ENCODE results near the gene DPP6. TPM values are rescaled to one million over a fixed set of nuclear protein-coding genes. Genes with fewer than 3 reads are reported as not detected.

The DPP6 gene
- polyA plus RNA-seq, 2 of the 4 experiments (the other 2 are of a cell fraction), result not detected

DNA sequence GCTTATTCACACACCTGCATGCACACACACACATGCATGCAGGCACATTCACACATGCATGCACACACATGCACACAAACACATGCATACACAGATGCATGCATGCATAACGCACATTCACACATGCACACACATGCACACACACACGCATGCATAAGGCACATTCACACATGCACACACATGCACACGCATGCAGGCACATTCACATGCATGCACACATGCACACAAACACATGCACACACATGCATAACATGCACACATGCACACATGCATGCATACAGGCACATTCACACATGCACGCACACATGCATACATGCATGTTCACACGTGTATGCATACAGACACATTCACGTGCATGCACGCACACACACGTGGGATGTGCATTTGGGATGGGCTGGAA lies 784.9 kb downstream of the DPP6 start:
- WGBS (ENCODE audit: missing lambda C conversion rate), result 60% methylated on average over 8 of the region's 8 CpGs
- ATAC-seq (no peak), DNase-seq (ENCODE audit: low read depth in 1 of 2, low spot score in 1 of 2) (no peak), FAIRE-seq (no peak)
- Histone ChIP-seq H3K9me3 (no peaks in the 10 kb centered on the region), H3K4me3 (no peak overlapping the region), H3K27ac (no peak overlapping the region), H3K4me1 (no peaks in the 10 kb centered on the region), H3K4me2 (no peak overlapping the region)
- POLR2A ChIA-PET, result no interaction called here
- TF ChIP-seq TFCP2L1 (CRISPR knock-in tag; IDR thresholded peaks at IDR 0.05) (no peak), CBX8 (IDR thresholded peaks at IDR 0.05) (no peak), RAD21 (conservative IDR thresholded peaks at IDR 0.05 in 1 of 2, IDR thresholded peaks at IDR 0.05 in 1 of 2) (no peak), TP53 (CRISPR knock-in tag; IDR thresholded peaks at IDR 0.05) (no peak), GATA3 (IDR thresholded peaks at IDR 0.05; ENCODE audit: borderline replicate concordance) (no peak)
- CTCF ChIA-PET, result no interaction called here

DNA sequence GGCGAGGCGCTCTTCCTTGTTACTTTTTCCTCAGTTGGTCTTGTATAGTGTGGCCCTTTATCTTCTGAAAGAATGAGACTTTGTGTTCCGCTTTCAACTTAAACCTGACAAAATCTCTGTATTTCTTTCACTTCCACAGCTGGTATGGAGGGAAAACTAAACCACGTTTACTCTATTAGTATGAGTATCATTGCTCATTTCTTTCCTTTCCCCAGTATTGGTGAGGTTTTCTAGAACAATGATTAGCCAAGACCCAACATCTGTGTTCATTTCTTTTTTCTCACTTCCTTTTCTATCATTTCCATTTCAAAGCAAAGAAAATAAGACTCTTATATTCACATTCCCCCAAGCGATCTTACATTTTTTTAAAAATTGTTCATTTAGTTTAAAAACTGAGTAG lies 785.4 kb downstream of the DPP6 start:
- H3K4me3 ChIP-seq, result no peak overlapping the region
- no peak for FAIRE-seq
- ChIA-PET CTCF (no interaction called here), POLR2A (no interaction called here)
- H3K4me2 ChIP-seq, result no peak overlapping the region
- WGBS (ENCODE audit: missing lambda C conversion rate), result 27% methylated on average over 5 of the region's 5 CpGs
- DNase-seq (ENCODE audit: low read depth in 1 of 2, low spot score in 1 of 2), result no peak
- TF ChIP-seq BHLHE40 (IDR thresholded peaks at IDR 0.05; ENCODE audit: low read depth, low read length) (no peak), HOXA7 (CRISPR knock-in tag; IDR thresholded peaks at IDR 0.05) (no peak), ZSCAN20 (CRISPR knock-in tag; IDR thresholded peaks at IDR 0.05) (no peak), NR3C1 (IDR thresholded peaks at IDR 0.05) (no peak), KDM5A (IDR thresholded peaks at IDR 0.05) (no peak), MAFK (IDR thresholded peaks at IDR 0.05; ENCODE audit: partially characterized antibody) (no peak), PHF8 (IDR thresholded peaks at IDR 0.05; ENCODE audit: borderline replicate concordance, low read depth) (no peak)
- TF ChIP-seq, protein P1, sequence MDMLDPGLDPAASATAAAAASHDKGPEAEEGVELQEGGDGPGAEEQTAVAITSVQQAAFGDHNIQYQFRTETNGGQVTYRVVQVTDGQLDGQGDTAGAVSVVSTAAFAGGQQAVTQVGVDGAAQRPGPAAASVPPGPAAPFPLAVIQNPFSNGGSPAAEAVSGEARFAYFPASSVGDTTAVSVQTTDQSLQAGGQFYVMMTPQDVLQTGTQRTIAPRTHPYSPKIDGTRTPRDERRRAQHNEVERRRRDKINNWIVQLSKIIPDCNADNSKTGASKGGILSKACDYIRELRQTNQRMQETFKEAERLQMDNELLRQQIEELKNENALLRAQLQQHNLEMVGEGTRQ (IDR thresholded peaks at IDR 0.05), result no peak
- TF ChIP-seq, protein P2, sequence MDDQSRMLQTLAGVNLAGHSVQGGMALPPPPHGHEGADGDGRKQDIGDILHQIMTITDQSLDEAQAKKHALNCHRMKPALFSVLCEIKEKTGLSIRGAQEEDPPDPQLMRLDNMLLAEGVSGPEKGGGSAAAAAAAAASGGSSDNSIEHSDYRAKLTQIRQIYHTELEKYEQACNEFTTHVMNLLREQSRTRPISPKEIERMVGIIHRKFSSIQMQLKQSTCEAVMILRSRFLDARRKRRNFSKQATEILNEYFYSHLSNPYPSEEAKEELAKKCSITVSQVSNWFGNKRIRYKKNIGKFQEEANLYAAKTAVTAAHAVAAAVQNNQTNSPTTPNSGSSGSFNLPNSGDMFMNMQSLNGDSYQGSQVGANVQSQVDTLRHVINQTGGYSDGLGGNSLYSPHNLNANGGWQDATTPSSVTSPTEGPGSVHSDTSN (IDR thresholded peaks at IDR 0.05), result no peak
- TF ChIP-seq, protein P3, sequence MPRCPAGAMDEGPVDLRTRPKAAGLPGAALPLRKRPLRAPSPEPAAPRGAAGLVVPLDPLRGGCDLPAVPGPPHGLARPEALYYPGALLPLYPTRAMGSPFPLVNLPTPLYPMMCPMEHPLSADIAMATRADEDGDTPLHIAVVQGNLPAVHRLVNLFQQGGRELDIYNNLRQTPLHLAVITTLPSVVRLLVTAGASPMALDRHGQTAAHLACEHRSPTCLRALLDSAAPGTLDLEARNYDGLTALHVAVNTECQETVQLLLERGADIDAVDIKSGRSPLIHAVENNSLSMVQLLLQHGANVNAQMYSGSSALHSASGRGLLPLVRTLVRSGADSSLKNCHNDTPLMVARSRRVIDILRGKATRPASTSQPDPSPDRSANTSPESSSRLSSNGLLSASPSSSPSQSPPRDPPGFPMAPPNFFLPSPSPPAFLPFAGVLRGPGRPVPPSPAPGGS (IDR thresholded peaks at IDR 0.05), result no peak
- ATAC-seq, result no peak
- H3K27ac ChIP-seq, result no peak overlapping the region
- H3K4me1 ChIP-seq, result no peaks in the 10 kb centered on the region
- no peaks in the 10 kb centered on the region for H3K9me3 ChIP-seq

DNA sequence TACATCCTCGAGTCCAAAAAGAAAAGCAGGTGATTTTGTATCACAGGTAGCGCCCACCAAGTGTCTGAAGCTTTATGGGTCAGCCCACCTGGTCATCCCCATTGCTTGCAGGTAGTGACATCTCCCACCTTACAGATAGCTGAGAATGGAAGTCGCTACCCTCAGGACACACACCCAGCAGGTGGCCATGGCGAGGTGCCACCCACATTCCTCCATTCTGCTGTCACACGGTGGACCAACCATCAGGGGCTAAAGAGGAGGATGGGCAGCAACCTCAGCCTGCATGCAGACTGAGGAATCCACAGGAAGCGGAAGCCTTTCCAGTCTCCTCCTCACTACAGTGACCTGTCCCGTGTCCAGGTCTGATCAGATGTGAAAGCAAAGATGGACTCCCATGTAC lies 787.9 kb downstream of the DPP6 start:
- H3K9me3 ChIP-seq, result no peaks in the 10 kb centered on the region
- ChIA-PET POLR2A (no interaction called here), CTCF (no interaction called here)
- WGBS (ENCODE audit: missing lambda C conversion rate), result 12% methylated on average over 7 of the region's 7 CpGs
- H3K27ac ChIP-seq, result no peak overlapping the region
- no peak overlapping the region for H3K4me2 ChIP-seq
- no peak for ATAC-seq
- H3K4me1 ChIP-seq, result no peaks in the 10 kb centered on the region
- DNase-seq (ENCODE audit: low read depth in 1 of 2, low spot score in 1 of 2), result no peak
- no peak overlapping the region for H3K4me3 ChIP-seq
- no peak for FAIRE-seq
- no peak for TF ChIP-seq POLR2AphosphoS2 (conservative IDR thresholded peaks at IDR 0.05; ENCODE audit: low read length)
- no peak for TF ChIP-seq RCOR1 (IDR thresholded peaks at IDR 0.05; ENCODE audit: low read depth, low read length)
- TF ChIP-seq TFCP2L1 (CRISPR knock-in tag; IDR thresholded peaks at IDR 0.05), result no peak
- TF ChIP-seq HEYL (CRISPR knock-in tag; IDR thresholded peaks at IDR 0.05), result no peak
- TF ChIP-seq SREBF2 (IDR thresholded peaks at IDR 0.05), result no peak
- no peak for TF ChIP-seq CHD4 (IDR thresholded peaks at IDR 0.05; ENCODE audit: borderline replicate concordance)
- no peak for TF ChIP-seq ESRRA (IDR thresholded peaks at IDR 0.05; ENCODE audit: borderline replicate concordance, low read length)
- no peak for TF ChIP-seq ZSCAN20 (CRISPR knock-in tag; IDR thresholded peaks at IDR 0.05)
- no peak for TF ChIP-seq CBX2 (IDR thresholded peaks at IDR 0.05; ENCODE audit: borderline replicate concordance, low read depth)
- TF ChIP-seq BHLHE40 (IDR thresholded peaks at IDR 0.05; ENCODE audit: low read depth, low read length), result no peak
- no peak for TF ChIP-seq CBX8 (IDR thresholded peaks at IDR 0.05)
- TF ChIP-seq JUN (IDR thresholded peaks at IDR 0.05), result no peak
- TF ChIP-seq HDAC2 (IDR thresholded peaks at IDR 0.05), result no peak
- TF ChIP-seq, protein P4, sequence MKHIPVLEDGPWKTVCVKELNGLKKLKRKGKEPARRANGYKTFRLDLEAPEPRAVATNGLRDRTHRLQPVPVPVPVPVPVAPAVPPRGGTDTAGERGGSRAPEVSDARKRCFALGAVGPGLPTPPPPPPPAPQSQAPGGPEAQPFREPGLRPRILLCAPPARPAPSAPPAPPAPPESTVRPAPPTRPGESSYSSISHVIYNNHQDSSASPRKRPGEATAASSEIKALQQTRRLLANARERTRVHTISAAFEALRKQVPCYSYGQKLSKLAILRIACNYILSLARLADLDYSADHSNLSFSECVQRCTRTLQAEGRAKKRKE (CRISPR knock-in tag; IDR thresholded peaks at IDR 0.05; ENCODE audit: low read depth), result no peak
- TF ChIP-seq, protein P5, sequence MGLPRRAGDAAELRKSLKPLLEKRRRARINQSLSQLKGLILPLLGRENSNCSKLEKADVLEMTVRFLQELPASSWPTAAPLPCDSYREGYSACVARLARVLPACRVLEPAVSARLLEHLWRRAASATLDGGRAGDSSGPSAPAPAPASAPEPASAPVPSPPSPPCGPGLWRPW (IDR thresholded peaks at IDR 0.05), result no peak
- TF ChIP-seq EHF (CRISPR knock-in tag; IDR thresholded peaks at IDR 0.05), result no peak
